Astrocyte (in vitro differentiated cells and primary cell): ENCODE data around the gene TMCO1. TPM values are rescaled to one million over a fixed set of nuclear protein-coding genes. Genes with fewer than 3 reads are reported as not detected.
"Not testable (repeated sequence)": the region's sequence is repeated elsewhere in the genome, so short reads cannot be mapped to it uniquely, and the experiment has no call there.

Experiments
- DNase-seq: peaks from one replicate; pipeline ENCODE4 v3.0.0-alpha.2; 2010; ENCODE audit warnings: low read depth
- FAIRE-seq: peaks from 2 replicates; lab custom pipeline; 2011; peaks lifted over from hg19 to GRCh38; lab: Jason Lieb, UNC
- H2AFZ ChIP-seq: 2 replicates; pipeline ENCODE4 v1.6.0; 2012; ENCODE audit warnings: low read depth, low read length, inconsistent platforms
- H3K27ac ChIP-seq: 2 replicates; pipeline ENCODE4 v1.5.1; 2011; ENCODE audit warnings: low read depth, low read length, inconsistent platforms
- H3K27me3 ChIP-seq: 2 replicates; pipeline ENCODE4 v1.6.0; 2011; ENCODE audit warnings: low read length, inconsistent platforms; ENCODE audit not compliant: insufficient read depth
- H3K36me3 ChIP-seq: 2 replicates; pipeline ENCODE4 v1.5.1; 2011; ENCODE audit warnings: low read length, inconsistent platforms; ENCODE audit not compliant: insufficient read depth
- H3K4me1 ChIP-seq: 2 replicates; pipeline ENCODE4 v1.5.1; 2011; ENCODE audit warnings: low read length, inconsistent platforms; ENCODE audit not compliant: insufficient read depth
- H3K4me2 ChIP-seq: 2 replicates; pipeline ENCODE4 v1.6.0; 2012; ENCODE audit warnings: low read length, inconsistent platforms
- H3K4me3 ChIP-seq: 2 replicates; pipeline ENCODE4 v1.5.1; 2011; ENCODE audit warnings: low read depth, mild to moderate bottlenecking, low read length, inconsistent platforms; ENCODE audit not compliant: insufficient read depth
- H3K79me2 ChIP-seq: 2 replicates; pipeline ENCODE4 v1.6.0; 2012; ENCODE audit warnings: mild to moderate bottlenecking, low read length, inconsistent platforms; ENCODE audit not compliant: insufficient read depth
- H3K9ac ChIP-seq: 2 replicates; pipeline ENCODE4 v1.6.0; 2012; ENCODE audit warnings: mild to moderate bottlenecking, low read length, inconsistent platforms
- H3K9me3 ChIP-seq: 2 replicates; pipeline ENCODE4 v1.5.1; 2012; ENCODE audit warnings: low read depth, mild to moderate bottlenecking, low read length, inconsistent platforms; ENCODE audit not compliant: insufficient read depth
- H4K20me1 ChIP-seq: 2 replicates; pipeline ENCODE4 v1.6.0; 2012; ENCODE audit warnings: low read length, inconsistent platforms; ENCODE audit not compliant: insufficient read depth
- H3K27ac Mint-ChIP-seq: one replicate; pipeline ENCODE4 v1.8.0; 2021; ENCODE audit warnings: mild to moderate bottlenecking, mixed read lengths; ENCODE audit not compliant: unreplicated experiment
- H3K27me3 Mint-ChIP-seq: one replicate; pipeline ENCODE4 v1.8.0; 2021; ENCODE audit warnings: low read depth, mixed read lengths; ENCODE audit not compliant: unreplicated experiment
- H3K36me3 Mint-ChIP-seq: one replicate; pipeline ENCODE4 v1.8.0; 2021; ENCODE audit warnings: low read depth, mixed read lengths; ENCODE audit not compliant: unreplicated experiment
- H3K4me1 Mint-ChIP-seq: one replicate; pipeline ENCODE4 v1.8.0; 2021; ENCODE audit warnings: low read depth, mixed read lengths; ENCODE audit not compliant: unreplicated experiment
- H3K4me3 Mint-ChIP-seq: one replicate; pipeline ENCODE4 v1.8.0; 2021; ENCODE audit warnings: mild to moderate bottlenecking, moderate library complexity, mixed read lengths; ENCODE audit not compliant: unreplicated experiment
- H3K9me3 Mint-ChIP-seq: one replicate; pipeline ENCODE4 v1.8.0; 2021; ENCODE audit warnings: mild to moderate bottlenecking, mixed read lengths; ENCODE audit not compliant: unreplicated experiment
- EZH2 ChIP-seq: IDR thresholded peaks from 2 replicates; pipeline ENCODE4 v1.6.1; 2012; ENCODE audit warnings: mild to moderate bottlenecking, low read length, inconsistent platforms; ENCODE audit not compliant: insufficient read depth
- total RNA-seq: library from RNA; stranded (reverse); gene quantifications from 2 replicates; pipeline ENCODE4 v1.2.1, GENCODE V29; 2021
- TF ChIP-seq, protein P1 (sequence below): IDR thresholded peaks from 2 replicates; pipeline ENCODE4 v1.5.1; 2011; ENCODE audit warnings: low read depth, mild to moderate bottlenecking, inconsistent platforms, low read length, moderate library complexity; ENCODE audit not compliant: insufficient read depth

Gene TMCO1
- total RNA-seq, 1 donor from 2014 or later = 135 TPM

DNA sequence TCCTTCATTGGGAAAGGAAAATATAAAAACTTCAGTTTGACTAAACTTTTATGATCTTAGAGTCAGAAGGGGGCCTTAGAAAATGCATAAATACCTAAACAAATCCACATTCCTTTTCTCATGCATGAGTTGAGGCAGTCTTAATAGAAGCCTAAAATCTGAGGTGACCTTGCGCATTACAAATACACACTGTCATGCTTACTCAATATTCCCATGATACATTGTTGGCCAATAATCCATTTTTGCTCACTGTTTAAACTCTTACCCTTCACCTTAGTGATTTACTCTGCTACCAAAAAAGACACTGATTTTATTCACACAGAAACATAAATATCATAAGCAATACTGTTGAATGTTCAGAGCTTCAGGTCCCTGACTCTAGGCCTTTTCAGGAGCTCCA, 19.1 kb upstream of the TMCO1 start:
- DNase-seq (no peak), FAIRE-seq (peak; percentile 32)
- Histone ChIP-seq H3K27ac (no peak overlapping the region), H3K4me1 (no peaks in the 10 kb centered on the region), H3K9ac (no peak overlapping the region), H3K9me3 (no peaks in the 10 kb centered on the region), H2AFZ (no peak overlapping the region), H3K27me3 (no peaks in the 10 kb centered on the region), H4K20me1 (no peaks in the 10 kb centered on the region), H3K4me2 (no peak overlapping the region), H3K36me3 (no peaks in the 10 kb centered on the region), H3K4me3 (no peak overlapping the region), H3K79me2 (no peaks in the 10 kb centered on the region)
- Mint-ChIP-seq H3K4me1 (no peaks in the 10 kb centered on the region), H3K9me3 (peaks cover 11% of the 10 kb centered on the region), H3K36me3 (peaks cover 8% of the 10 kb centered on the region), H3K27ac (no peak overlapping the region), H3K27me3 (no peaks in the 10 kb centered on the region), H3K4me3 (no peak overlapping the region)
- TF ChIP-seq, protein P1, sequence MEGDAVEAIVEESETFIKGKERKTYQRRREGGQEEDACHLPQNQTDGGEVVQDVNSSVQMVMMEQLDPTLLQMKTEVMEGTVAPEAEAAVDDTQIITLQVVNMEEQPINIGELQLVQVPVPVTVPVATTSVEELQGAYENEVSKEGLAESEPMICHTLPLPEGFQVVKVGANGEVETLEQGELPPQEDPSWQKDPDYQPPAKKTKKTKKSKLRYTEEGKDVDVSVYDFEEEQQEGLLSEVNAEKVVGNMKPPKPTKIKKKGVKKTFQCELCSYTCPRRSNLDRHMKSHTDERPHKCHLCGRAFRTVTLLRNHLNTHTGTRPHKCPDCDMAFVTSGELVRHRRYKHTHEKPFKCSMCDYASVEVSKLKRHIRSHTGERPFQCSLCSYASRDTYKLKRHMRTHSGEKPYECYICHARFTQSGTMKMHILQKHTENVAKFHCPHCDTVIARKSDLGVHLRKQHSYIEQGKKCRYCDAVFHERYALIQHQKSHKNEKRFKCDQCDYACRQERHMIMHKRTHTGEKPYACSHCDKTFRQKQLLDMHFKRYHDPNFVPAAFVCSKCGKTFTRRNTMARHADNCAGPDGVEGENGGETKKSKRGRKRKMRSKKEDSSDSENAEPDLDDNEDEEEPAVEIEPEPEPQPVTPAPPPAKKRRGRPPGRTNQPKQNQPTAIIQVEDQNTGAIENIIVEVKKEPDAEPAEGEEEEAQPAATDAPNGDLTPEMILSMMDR = no peak
- no peak for TF ChIP-seq EZH2

DNA sequence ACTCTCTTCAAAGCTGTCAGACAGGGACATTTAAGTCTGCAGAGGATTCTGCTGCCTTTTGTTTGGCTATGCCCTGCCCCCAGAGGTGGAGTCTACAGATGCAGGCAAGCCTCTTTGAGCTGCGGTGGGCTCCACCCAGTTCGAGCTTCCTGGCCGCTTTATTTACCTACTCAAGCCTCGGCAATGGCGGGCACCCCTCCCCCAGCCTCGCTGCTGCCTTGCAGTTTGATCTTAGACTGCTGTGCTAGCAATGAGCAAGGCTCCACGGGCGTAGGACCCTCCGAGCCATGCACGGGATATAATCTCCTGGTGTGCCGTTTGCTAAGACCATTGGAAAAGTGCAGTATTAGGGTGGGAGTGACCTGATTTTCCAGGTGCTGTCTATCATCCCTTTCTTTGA, 14.9 kb upstream of the TMCO1 start:
- not testable (repeated sequence) for H3K4me2 ChIP-seq, H3K36me3 Mint-ChIP-seq, FAIRE-seq, H3K36me3 ChIP-seq, H3K4me1 ChIP-seq, H3K79me2 ChIP-seq, H3K9ac ChIP-seq, H3K4me3 Mint-ChIP-seq, H2AFZ ChIP-seq, H4K20me1 ChIP-seq, H3K27ac ChIP-seq, DNase-seq, H3K9me3 ChIP-seq, H3K4me3 ChIP-seq, H3K4me1 Mint-ChIP-seq, H3K27me3 Mint-ChIP-seq, H3K27me3 ChIP-seq, H3K27ac Mint-ChIP-seq
- H3K9me3 Mint-ChIP-seq = peaks cover 14% of the 10 kb centered on the region

GRCh38 chr1:165778197-165778596, 9.5 kb upstream of the TMCO1 start:
- H3K4me3 Mint-ChIP-seq, H3K27ac Mint-ChIP-seq, H3K27ac ChIP-seq, H3K36me3 Mint-ChIP-seq, H3K9ac ChIP-seq, H3K4me1 ChIP-seq, H3K36me3 ChIP-seq, DNase-seq, H3K79me2 ChIP-seq, H3K9me3 Mint-ChIP-seq, H3K27me3 ChIP-seq, FAIRE-seq, H3K27me3 Mint-ChIP-seq, H2AFZ ChIP-seq, H3K4me2 ChIP-seq, H3K9me3 ChIP-seq, H4K20me1 ChIP-seq, H3K4me3 ChIP-seq, H3K4me1 Mint-ChIP-seq: not testable (repeated sequence)
